ENCODE measurements around the gene GIN1. TPM values are rescaled to one million over a fixed set of nuclear protein-coding genes. Genes with fewer than 3 reads are reported as not detected.

The GIN1 gene
- total and polyA plus RNA-seq, 2 of the 4 experiments (the other 2 are of a cell fraction): 2.9 to 3.1 TPM

DNA sequence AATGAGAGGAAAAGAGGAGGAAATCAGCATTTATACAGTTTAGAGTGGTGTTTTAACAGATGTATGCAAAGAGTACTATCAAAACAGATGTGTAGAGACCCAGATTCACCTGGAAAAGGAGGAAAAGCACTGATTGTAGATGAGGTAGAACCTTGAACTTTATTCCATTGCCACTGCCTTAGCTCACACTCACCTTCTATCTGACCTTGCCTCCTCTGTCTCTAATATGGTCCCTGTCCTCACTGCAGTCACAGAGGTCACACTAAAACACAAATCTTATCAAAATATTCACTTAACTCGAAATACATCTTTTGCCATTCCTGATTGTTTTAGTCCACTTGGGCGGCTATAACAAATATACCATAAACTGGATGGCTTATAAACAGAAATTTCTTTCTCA lies 7.0 kb downstream of the GIN1 start:
- no peak overlapping the region for H2BK20ac ChIP-seq (ENCODE audit: low read depth, low read length)
- WGBS, 2 experiments (ENCODE audit: extremely low coverage in 2 of 2, insufficient read length in 1 of 2): no CpG with 5 or more reads among the region's 2 CpGs
- H3K18ac ChIP-seq (ENCODE audit: low read depth, low read length): no peak overlapping the region
- H3K9ac ChIP-seq (ENCODE audit: low read depth, low read length): no peak overlapping the region
- intact Hi-C loops (cut with micrococcal nuclease): no loop called here
- H4K8ac ChIP-seq (ENCODE audit: low read depth in 2 of 2, low read length in 2 of 2): no peak overlapping the region
- no peaks in the 10 kb centered on the region for H3K9me3 ChIP-seq (ENCODE audit: control insufficient read depth, insufficient read depth, low read length)
- H2AFZ ChIP-seq (replicated peaks; ENCODE audit: low read length, poor library complexity): no peak overlapping the region
- no peak overlapping the region for H3K4me3 ChIP-seq (ENCODE audit: insufficient read depth, low read depth, low read length)
- no peak overlapping the region for H3K56ac ChIP-seq (ENCODE audit: extremely low read depth, insufficient read depth, low read length)
- H3K36me3 ChIP-seq (ENCODE audit: control insufficient read depth, insufficient read depth, low read length): no peaks in the 10 kb centered on the region
- no peaks in the 10 kb centered on the region for H3K9me1 ChIP-seq (ENCODE audit: insufficient read depth, low read length)
- H3K27ac ChIP-seq (ENCODE audit: insufficient read depth, low read length): no peak overlapping the region
- H3K14ac ChIP-seq (replicated peaks; ENCODE audit: low read depth, low read length): no peak overlapping the region
- H3K4me2 ChIP-seq (ENCODE audit: low read depth, low read length): no peak overlapping the region
- H3K4ac ChIP-seq (ENCODE audit: low read depth, low read length): no peak overlapping the region
- H3K79me1 ChIP-seq (ENCODE audit: low read depth in 1 of 2, low read length in 2 of 2): peaks cover 16 to 20% of the 10 kb centered on the region in 2 experiments
- no peak overlapping the region for H3K23ac ChIP-seq (ENCODE audit: low read depth, low read length)
- H2AK5ac ChIP-seq (ENCODE audit: low read depth, low read length): no peak overlapping the region
- in situ Hi-C loops (cut with MboI; ENCODE audit: low sequenced_read_pairs): no loop called here
- H3K27me3 ChIP-seq (ENCODE audit: control insufficient read depth, insufficient read depth, low read length): no peaks in the 10 kb centered on the region
- no peak overlapping the region for H2AK9ac ChIP-seq (replicated peaks; ENCODE audit: low read depth, low read length, poor library complexity)
- POLR2A ChIA-PET (ENCODE audit: unreplicated experiment): no interaction called here
- no peaks in the 10 kb centered on the region for H3K4me1 ChIP-seq (ENCODE audit: control insufficient read depth, insufficient read depth, low read length)
- no peak overlapping the region for H4K91ac ChIP-seq (ENCODE audit: insufficient read depth, low read depth, low read length)
- dilution Hi-C loops (cut with HindIII; ENCODE audit: low sequenced_read_pairs, unreplicated experiment): no loop called here
- BruUV-seq (replicated peaks): no TSS peak
- H2BK5ac ChIP-seq (ENCODE audit: low read depth, low read length, poor library complexity, severe bottlenecking): no peak overlapping the region
- H4K5ac ChIP-seq (ENCODE audit: low read depth, low read length): no peak overlapping the region
- TF ChIP-seq MAFK (IDR thresholded peaks at IDR 0.05; ENCODE audit: low read depth, low read length) (no peak), POLR2A (IDR thresholded peaks at IDR 0.05; ENCODE audit: low read depth, low read length) (no peak), MXI1 (IDR thresholded peaks at IDR 0.05; ENCODE audit: borderline replicate concordance, low read depth, low read length) (no peak), CHD1 (IDR thresholded peaks at IDR 0.05; ENCODE audit: low read depth, low read length) (no peak), NFE2L2 (IDR thresholded peaks at IDR 0.05; ENCODE audit: low read depth, low read length) (no peak)
- no peak for ATAC-seq (ENCODE audit: low read depth)
- CTCF ChIA-PET: no interaction called here
- no peaks in the 10 kb centered on the region for H4K20me1 ChIP-seq (ENCODE audit: insufficient read depth, low read length)
- no peak overlapping the region for H2BK15ac ChIP-seq (ENCODE audit: low read depth, low read length)
- no peak overlapping the region for H2BK120ac ChIP-seq (ENCODE audit: low read depth, low read length)
- DNase-seq: no peak

Measured in IMR-90 (cell line).